ENCODE measurements around the gene KCNN1.

GRCh38 chr19:17954401-17954800 is 12.5 kb upstream of the KCNN1 start:
- TF ChIP-seq, protein P1, sequence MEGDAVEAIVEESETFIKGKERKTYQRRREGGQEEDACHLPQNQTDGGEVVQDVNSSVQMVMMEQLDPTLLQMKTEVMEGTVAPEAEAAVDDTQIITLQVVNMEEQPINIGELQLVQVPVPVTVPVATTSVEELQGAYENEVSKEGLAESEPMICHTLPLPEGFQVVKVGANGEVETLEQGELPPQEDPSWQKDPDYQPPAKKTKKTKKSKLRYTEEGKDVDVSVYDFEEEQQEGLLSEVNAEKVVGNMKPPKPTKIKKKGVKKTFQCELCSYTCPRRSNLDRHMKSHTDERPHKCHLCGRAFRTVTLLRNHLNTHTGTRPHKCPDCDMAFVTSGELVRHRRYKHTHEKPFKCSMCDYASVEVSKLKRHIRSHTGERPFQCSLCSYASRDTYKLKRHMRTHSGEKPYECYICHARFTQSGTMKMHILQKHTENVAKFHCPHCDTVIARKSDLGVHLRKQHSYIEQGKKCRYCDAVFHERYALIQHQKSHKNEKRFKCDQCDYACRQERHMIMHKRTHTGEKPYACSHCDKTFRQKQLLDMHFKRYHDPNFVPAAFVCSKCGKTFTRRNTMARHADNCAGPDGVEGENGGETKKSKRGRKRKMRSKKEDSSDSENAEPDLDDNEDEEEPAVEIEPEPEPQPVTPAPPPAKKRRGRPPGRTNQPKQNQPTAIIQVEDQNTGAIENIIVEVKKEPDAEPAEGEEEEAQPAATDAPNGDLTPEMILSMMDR (IDR thresholded peaks at IDR 0.05): no peak
- TF ChIP-seq POLR2A (IDR thresholded peaks at IDR 0.05): no peak

Measured in lower leg skin (tissue), 3 donors.